Right atrium auricular region (tissue), 2 donors: ENCODE measurements around the gene NDC1. TPM values are rescaled to one million over a fixed set of nuclear protein-coding genes. Genes with fewer than 3 reads are reported as not detected.

Experiments
- DNase-seq: peaks from one replicate; pipeline ENCODE4 v3.0.0-alpha.2; 2019; ENCODE audit warnings: low spot score
- H3K27ac ChIP-seq, 2 donors: fragments of 200-600 bp; sonication (generic); 1 replicate in 1 of 2; 2 replicates in 1 of 2; pipeline ENCODE4 v1.5.1; 2016 to 2019
- H3K27me3 ChIP-seq, 2 donors: fragments of 200-600 bp; sonication (generic); one replicate each; pipeline versions ENCODE4 v1.5.1 to v1.6.0; 2017 to 2019
- H3K36me3 ChIP-seq: fragments of 200-600 bp; sonication (generic); one replicate; pipeline ENCODE4 v1.5.1; 2016
- H3K4me1 ChIP-seq, 2 donors: fragments of 200-600 bp; sonication (generic); one replicate each; pipeline versions ENCODE4 v1.5.1 to v1.6.0; 2017 to 2019
- H3K4me3 ChIP-seq, 2 donors: fragments of 200-600 bp; sonication (generic); 1 replicate in 1 of 2; 2 replicates in 1 of 2; pipeline ENCODE4 v1.5.1; 2017 to 2019; ENCODE audit warnings: mild to moderate bottlenecking in 1 of 2, moderate library complexity in 1 of 2
- H3K9me3 ChIP-seq, 2 donors: fragments of 200-600 bp; sonication (generic); one replicate each; pipeline ENCODE4 v1.5.1; 2019
- total RNA-seq, 2 donors: library from RNA; depleted of rRNA; stranded (reverse); fragments of >200 nt; gene quantifications; one replicate each; pipeline ENCODE4 v1.1.0, GENCODE V29; 2016
- TF ChIP-seq, protein P1 (sequence below), 2 donors: fragments of 200-600 bp; sonication (generic); IDR thresholded peaks; one replicate each; pipeline ENCODE4 v1.5.1; 2019; ENCODE audit warnings: antibody characterized with exemption in 2 of 2

NDC1 gene
- total RNA-seq, 2 donors from 2014 or later = 6.4 TPM

DNA sequence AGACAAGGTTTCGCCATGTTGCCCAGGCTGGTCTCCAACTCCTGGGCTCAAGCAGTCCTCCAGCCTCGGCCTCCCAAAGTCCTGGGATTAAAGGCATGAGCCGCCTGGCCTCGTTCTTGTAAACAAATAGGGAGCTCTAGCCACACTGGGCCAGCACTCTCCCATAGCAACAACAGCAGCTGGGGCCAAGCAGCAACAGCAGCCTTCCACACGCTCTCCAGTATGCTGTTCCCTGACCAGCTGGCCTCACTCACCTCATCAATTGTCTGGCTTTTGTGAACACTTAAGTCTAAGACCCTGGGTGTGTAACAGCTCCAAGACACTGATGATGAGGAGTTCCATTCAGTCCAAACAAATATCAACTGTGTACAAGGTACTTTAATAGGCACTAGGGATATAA is 82.2 kb downstream of the NDC1 start:
- H3K27me3 ChIP-seq = no peaks in the 10 kb centered on the region
- H3K4me3 ChIP-seq = no peak overlapping the region
- H3K36me3 ChIP-seq = no peaks in the 10 kb centered on the region
- no peak overlapping the region for H3K27ac ChIP-seq
- H3K9me3 ChIP-seq = no peaks in the 10 kb centered on the region
- no peak for DNase-seq
- H3K4me1 ChIP-seq = no peaks in the 10 kb centered on the region
- TF ChIP-seq, protein P1, sequence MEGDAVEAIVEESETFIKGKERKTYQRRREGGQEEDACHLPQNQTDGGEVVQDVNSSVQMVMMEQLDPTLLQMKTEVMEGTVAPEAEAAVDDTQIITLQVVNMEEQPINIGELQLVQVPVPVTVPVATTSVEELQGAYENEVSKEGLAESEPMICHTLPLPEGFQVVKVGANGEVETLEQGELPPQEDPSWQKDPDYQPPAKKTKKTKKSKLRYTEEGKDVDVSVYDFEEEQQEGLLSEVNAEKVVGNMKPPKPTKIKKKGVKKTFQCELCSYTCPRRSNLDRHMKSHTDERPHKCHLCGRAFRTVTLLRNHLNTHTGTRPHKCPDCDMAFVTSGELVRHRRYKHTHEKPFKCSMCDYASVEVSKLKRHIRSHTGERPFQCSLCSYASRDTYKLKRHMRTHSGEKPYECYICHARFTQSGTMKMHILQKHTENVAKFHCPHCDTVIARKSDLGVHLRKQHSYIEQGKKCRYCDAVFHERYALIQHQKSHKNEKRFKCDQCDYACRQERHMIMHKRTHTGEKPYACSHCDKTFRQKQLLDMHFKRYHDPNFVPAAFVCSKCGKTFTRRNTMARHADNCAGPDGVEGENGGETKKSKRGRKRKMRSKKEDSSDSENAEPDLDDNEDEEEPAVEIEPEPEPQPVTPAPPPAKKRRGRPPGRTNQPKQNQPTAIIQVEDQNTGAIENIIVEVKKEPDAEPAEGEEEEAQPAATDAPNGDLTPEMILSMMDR (IDR thresholded peaks at IDR 0.05) = no peak

DNA sequence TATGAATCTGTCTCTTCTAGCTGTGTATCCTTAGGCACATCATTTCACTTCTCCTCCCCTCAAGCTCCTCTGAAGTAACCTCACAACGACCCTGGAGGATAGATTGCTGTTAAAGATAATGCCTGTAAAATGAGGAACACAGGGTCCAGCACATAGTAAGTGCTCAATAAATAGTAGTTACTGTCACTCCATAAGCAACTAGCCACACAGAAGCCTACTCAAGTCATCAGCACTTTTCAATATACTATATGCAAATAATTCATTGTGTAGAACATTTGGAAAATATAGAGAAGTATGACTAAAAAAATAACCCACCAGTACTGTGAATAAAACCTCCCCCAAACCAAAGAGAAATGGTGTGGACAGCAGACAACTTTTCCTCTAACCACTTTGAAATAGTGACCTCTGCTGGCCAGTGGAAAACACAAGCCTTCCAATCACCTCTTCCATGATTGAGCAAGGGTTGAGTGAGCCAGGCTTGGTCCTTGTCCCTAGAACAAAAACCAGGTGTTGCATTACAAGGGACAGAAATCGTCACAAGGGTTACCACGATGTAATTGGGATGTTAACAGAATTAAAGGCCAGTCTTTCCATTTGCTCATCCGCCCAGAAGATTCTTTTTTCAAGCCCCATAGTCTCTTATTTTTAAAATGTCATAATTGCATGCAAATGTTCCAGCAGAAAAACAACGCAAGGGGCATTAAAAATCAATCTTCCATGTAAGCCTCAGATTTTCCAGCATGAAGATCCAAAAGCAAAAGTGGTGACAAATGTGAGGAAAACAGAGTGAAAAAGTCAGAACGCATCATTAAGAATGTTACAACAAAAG is 83.4 kb downstream of the NDC1 start:
- Histone ChIP-seq H3K4me3 (no peak overlapping the region), H3K36me3 (no peaks in the 10 kb centered on the region), H3K9me3 (no peaks in the 10 kb centered on the region), H3K27ac (no peak overlapping the region), H3K27me3 (no peaks in the 10 kb centered on the region), H3K4me1 (no peaks in the 10 kb centered on the region)
- TF ChIP-seq, protein P1 (IDR thresholded peaks at IDR 0.05) = peak; percentile 40 to 75
- no peak for DNase-seq

DNA sequence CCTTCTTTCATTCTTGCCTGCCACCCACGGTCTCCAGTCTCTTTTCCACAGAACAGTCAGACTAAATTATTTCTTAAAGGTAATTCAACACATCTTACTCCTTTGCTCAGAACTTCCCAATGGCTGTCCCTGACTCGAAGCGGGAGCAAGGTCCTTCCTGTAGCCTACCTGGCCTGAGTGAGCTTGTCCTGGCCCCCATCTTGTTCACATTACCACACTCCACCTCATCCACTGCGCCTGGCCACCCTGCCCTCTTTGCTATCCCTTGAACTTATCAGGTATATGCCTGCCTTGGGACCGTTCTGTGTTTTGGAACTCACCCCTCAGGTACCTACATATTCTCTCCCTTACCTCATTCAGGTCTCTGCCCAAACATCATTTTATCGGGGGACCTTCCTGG is 85.8 kb downstream of the NDC1 start:
- no peak for DNase-seq
- no peak overlapping the region for H3K27ac ChIP-seq
- H3K4me1 ChIP-seq = no peaks in the 10 kb centered on the region
- no peaks in the 10 kb centered on the region for H3K27me3 ChIP-seq
- H3K4me3 ChIP-seq = no peak overlapping the region
- TF ChIP-seq, protein P1 (IDR thresholded peaks at IDR 0.05) = no peak
- H3K36me3 ChIP-seq = no peaks in the 10 kb centered on the region
- no peaks in the 10 kb centered on the region for H3K9me3 ChIP-seq

DNA sequence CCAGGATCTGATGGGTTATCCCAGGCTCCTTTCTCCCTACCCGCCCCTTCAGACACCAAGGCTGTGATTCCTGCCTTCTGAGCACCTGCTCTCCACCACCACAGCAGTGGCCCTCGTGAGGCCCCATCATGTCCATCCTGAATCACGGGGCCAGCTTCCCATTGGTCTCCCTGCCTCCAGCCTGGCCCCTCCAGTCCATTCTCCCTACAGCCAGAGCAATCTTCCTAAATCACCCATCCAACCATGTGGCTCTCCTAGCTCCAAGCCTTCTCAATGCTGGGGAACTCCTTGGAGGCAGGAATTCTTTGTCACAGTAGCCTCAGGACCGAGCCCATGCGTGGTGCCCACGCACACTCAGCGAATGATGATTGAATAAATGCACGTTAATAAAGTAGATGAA is 90.3 kb downstream of the NDC1 start:
- Histone ChIP-seq H3K4me3 (no peak overlapping the region), H3K9me3 (peaks cover 0 to 2% of the 10 kb centered on the region in 2 donors), H3K27ac (no peak overlapping the region), H3K4me1 (no peaks in the 10 kb centered on the region), H3K36me3 (no peaks in the 10 kb centered on the region), H3K27me3 (no peaks in the 10 kb centered on the region)
- TF ChIP-seq, protein P1 (IDR thresholded peaks at IDR 0.05) = no peak
- no peak for DNase-seq

DNA sequence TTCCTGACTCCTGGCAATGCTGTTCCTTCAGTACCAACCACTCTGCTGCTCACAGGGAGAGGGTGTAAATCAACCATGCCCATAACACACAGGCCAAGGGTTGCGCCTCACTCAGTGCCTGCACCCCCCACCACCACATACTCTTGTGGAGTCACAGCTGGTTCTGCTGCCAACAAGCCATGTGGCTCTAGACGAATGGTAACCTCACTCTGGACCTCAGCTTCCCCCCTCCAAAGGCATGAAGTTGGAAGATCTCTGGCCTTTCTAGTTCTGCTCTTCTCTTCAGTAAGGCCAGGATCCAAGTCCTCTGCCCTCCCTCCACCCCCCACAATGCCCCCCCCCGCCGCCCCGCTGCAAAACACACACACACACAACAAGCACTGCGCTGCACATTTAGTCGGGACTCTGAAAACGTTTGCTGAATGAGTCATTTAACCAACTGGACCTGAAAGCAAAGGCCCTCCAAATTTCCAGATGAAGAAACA is 97.4 kb downstream of the NDC1 start:
- no peak for DNase-seq
- H3K4me1 ChIP-seq = peaks cover 0 to 22% of the 10 kb centered on the region in 2 donors
- H3K27me3 ChIP-seq = peaks cover 0 to 10% of the 10 kb centered on the region in 2 donors
- no peaks in the 10 kb centered on the region for H3K36me3 ChIP-seq
- TF ChIP-seq, protein P1 (IDR thresholded peaks at IDR 0.05) = no peak
- no peak overlapping the region for H3K27ac ChIP-seq
- H3K9me3 ChIP-seq = peaks cover 0 to 6% of the 10 kb centered on the region in 2 donors
- H3K4me3 ChIP-seq = no peak overlapping the region
